Activated CD8-positive, alpha-beta memory T cell treated with anti-CD3 and anti-CD28 coated beads, Interleukin-2, amount 10 ng/mL, durations not matched to agents 7 days and 5 days (primary cell): Measurements from ENCODE around the gene RIMKLA. TPM values are rescaled to one million over a fixed set of nuclear protein-coding genes. Genes with fewer than 3 reads are reported as not detected.

Source experiments
- ATAC-seq: fragments of 150-1000 bp; cut with Tn5 transposase; one replicate; pipeline ENCODE4 v1.10.0; 2021; ENCODE audit warnings: moderate library complexity
- CTCF ChIA-PET: fragments of 350-600 bp; sonication (Branson Sonifier 250); formaldehyde crosslinking; loops from one replicate; lab custom pipeline; 2021; ENCODE audit warnings: antibody characterized with exemption; lab: Charles Lee
- DNase-seq: peaks from one replicate; pipeline ENCODE4 v3.0.0-alpha.2; 2020
- H3K27ac Mint-ChIP-seq: one replicate; pipeline ENCODE4 v1.8.0; 2021; ENCODE audit warnings: mild to moderate bottlenecking, mixed read lengths
- H3K27me3 Mint-ChIP-seq: one replicate; pipeline ENCODE4 v1.8.0; 2021; ENCODE audit warnings: mixed read lengths
- H3K36me3 Mint-ChIP-seq: one replicate; pipeline ENCODE4 v1.8.0; 2021; ENCODE audit warnings: mild to moderate bottlenecking, mixed read lengths
- H3K4me1 Mint-ChIP-seq: one replicate; pipeline ENCODE4 v1.8.0; 2021; ENCODE audit warnings: mixed read lengths
- H3K4me3 Mint-ChIP-seq: one replicate; pipeline ENCODE4 v1.8.0; 2021; ENCODE audit warnings: mild to moderate bottlenecking, moderate library complexity, mixed read lengths
- H3K9me3 Mint-ChIP-seq: one replicate; pipeline ENCODE4 v1.8.0; 2022; ENCODE audit warnings: low read depth, mixed read lengths
- total RNA-seq, 2 experiments: library from RNA; stranded (reverse); gene quantifications; one replicate each; pipeline ENCODE4 v1.2.3, GENCODE V29; 2021

RIMKLA gene
- 1 to 10 TPM; 1.3 to 1.5 TPM for total RNA-seq

GRCh38 chr1:42380586-42381279 lies at the start of gene RIMKLA:
TSS of gene RIMKLA (plus strand) at chr1:42380792. CDS start at chr1:42380935, 143 bp downstream.
- ATAC-seq (peak; percentile 88), DNase-seq (peak; percentile 54)
- CTCF ChIA-PET = interaction anchor here (1.6 kb wide), 1 partner anchor 207 kb away, joined by 4 read pairs; no protein-coding TSS in a partner anchor
- Mint-ChIP-seq H3K9me3 (no peaks in the 10 kb centered on the region), H3K27ac (no peak within 1 kb of the TSS), H3K27me3 (peaks cover 46% of the 10 kb centered on the region), H3K4me3 (peak within 1 kb of the TSS; percentile 74), H3K36me3 (no peaks in the 10 kb centered on the region), H3K4me1 (peaks cover 11% of the 10 kb centered on the region)

GRCh38 chr1:42332877-42333276 lies 47.7 kb upstream of the RIMKLA start:
- Mint-ChIP-seq H3K4me1 (peaks cover 39% of the 10 kb centered on the region), H3K27ac (no peak overlapping the region), H3K4me3 (no peak overlapping the region), H3K27me3 (no peaks in the 10 kb centered on the region), H3K9me3 (no peaks in the 10 kb centered on the region), H3K36me3 (peaks cover 6% of the 10 kb centered on the region)
- DNase-seq (no peak), ATAC-seq (no peak)
- CTCF ChIA-PET = interaction anchor here (1.3 to 1.6 kb wide), 2 partner anchors 10 to 159 kb away, joined by 3 to 7 read pairs; no protein-coding TSS in a partner anchor

GRCh38 chr1:42333662-42334239 lies 46.8 kb upstream of the RIMKLA start:
- H3K27ac Mint-ChIP-seq = peak overlapping the region; percentile 89
- H3K4me3 Mint-ChIP-seq = peak overlapping the region; percentile 92
- H3K36me3 Mint-ChIP-seq = peaks cover 6% of the 10 kb centered on the region
- peaks cover 39% of the 10 kb centered on the region for H3K4me1 Mint-ChIP-seq
- DNase-seq = no peak
- CTCF ChIA-PET = interaction anchor here (1.1 to 1.8 kb wide), 3 partner anchors 9 to 160 kb away, joined by 3 to 7 read pairs (median 5); no protein-coding TSS in a partner anchor
- H3K27me3 Mint-ChIP-seq = no peaks in the 10 kb centered on the region
- no peaks in the 10 kb centered on the region for H3K9me3 Mint-ChIP-seq
- ATAC-seq = no peak

GRCh38 chr1:42334240-42335049 lies 46.1 kb upstream of the RIMKLA start:
- Mint-ChIP-seq H3K4me1 (peaks cover 39% of the 10 kb centered on the region), H3K4me3 (peak overlapping the region; percentile 92), H3K27me3 (no peaks in the 10 kb centered on the region), H3K9me3 (no peaks in the 10 kb centered on the region), H3K27ac (peak overlapping the region; percentile 89), H3K36me3 (peaks cover 6% of the 10 kb centered on the region)
- DNase-seq (peak; percentile 59), ATAC-seq (peak; percentile 72)
- CTCF ChIA-PET = interaction anchor here (1.1 to 1.8 kb wide), 3 partner anchors 9 to 161 kb away, joined by 3 to 7 read pairs (median 5); no protein-coding TSS in a partner anchor

- peak; percentile 90 for ATAC-seq
- peak; percentile 92 for DNase-seq
- peak within 1 kb of the TSS; percentile 92 for H3K4me3 Mint-ChIP-seq
- CTCF ChIA-PET = interaction anchor here (1.2 to 1.8 kb wide), 2 partner anchors 161 to 162 kb away, joined by 3 to 7 read pairs; no protein-coding TSS in a partner anchor
- H3K36me3 Mint-ChIP-seq = peaks cover 4% of the 10 kb centered on the region
- H3K4me1 Mint-ChIP-seq = peaks cover 41% of the 10 kb centered on the region
- no peaks in the 10 kb centered on the region for H3K27me3 Mint-ChIP-seq
- H3K9me3 Mint-ChIP-seq = no peaks in the 10 kb centered on the region
- peak within 1 kb of the TSS; percentile 89 for H3K27ac Mint-ChIP-seq
Observed at GRCh38 chr1:42335050-42335808, 45.4 kb upstream of the RIMKLA start, which contains the start of gene FOXJ3. TSS of gene FOXJ3 (minus strand) at chr1:42335235. CDS start at chr1:42311093, 24,142 bp downstream.

GRCh38 chr1:42335809-42336518 lies 44.6 kb upstream of the RIMKLA start:
- no peak for ATAC-seq
- Mint-ChIP-seq H3K4me1 (peaks cover 37% of the 10 kb centered on the region), H3K27me3 (no peaks in the 10 kb centered on the region)

GRCh38 chr1:42336978-42337377 lies 43.6 kb upstream of the RIMKLA start:
- H3K36me3 Mint-ChIP-seq = no peaks in the 10 kb centered on the region
- no peaks in the 10 kb centered on the region for H3K27me3 Mint-ChIP-seq
- H3K9me3 Mint-ChIP-seq = no peaks in the 10 kb centered on the region
- CTCF ChIA-PET = no interaction called here
- no peak for DNase-seq
- H3K4me3 Mint-ChIP-seq = no peak overlapping the region
- ATAC-seq = no peak
- H3K4me1 Mint-ChIP-seq = peaks cover 32% of the 10 kb centered on the region
- no peak overlapping the region for H3K27ac Mint-ChIP-seq

More at GRCh38 chr1:42335809-42336518, 44.6 kb upstream of the RIMKLA start:
- Mint-ChIP-seq H3K36me3 (peaks cover 1% of the 10 kb centered on the region), H3K9me3 (no peaks in the 10 kb centered on the region), H3K4me3 (peak overlapping the region; percentile 85), H3K27ac (peak overlapping the region; percentile 85)
- no peak for DNase-seq
- CTCF ChIA-PET = interaction anchor here (1.2 kb wide), 1 partner anchor 162 kb away, joined by 3 read pairs; no protein-coding TSS in a partner anchor

GRCh38 chr1:42340093-42340492 lies 40.5 kb upstream of the RIMKLA start:
- no peak overlapping the region for H3K4me3 Mint-ChIP-seq
- DNase-seq = no peak
- H3K4me1 Mint-ChIP-seq = peaks cover 13% of the 10 kb centered on the region
- CTCF ChIA-PET = interaction anchor here (0.6 kb wide), 1 partner anchor 10 kb away, joined by 3 read pairs; no protein-coding TSS in a partner anchor
- no peak overlapping the region for H3K27ac Mint-ChIP-seq
- no peaks in the 10 kb centered on the region for H3K27me3 Mint-ChIP-seq
- no peak for ATAC-seq
- H3K9me3 Mint-ChIP-seq = no peaks in the 10 kb centered on the region
- no peaks in the 10 kb centered on the region for H3K36me3 Mint-ChIP-seq

GRCh38 chr1:42340901-42341300 lies 39.7 kb upstream of the RIMKLA start:
- no peak overlapping the region for H3K27ac Mint-ChIP-seq
- H3K4me1 Mint-ChIP-seq = peaks cover 11% of the 10 kb centered on the region
- no peaks in the 10 kb centered on the region for H3K27me3 Mint-ChIP-seq
- CTCF ChIA-PET = no interaction called here
- ATAC-seq (no peak), DNase-seq (no peak)
- H3K9me3 Mint-ChIP-seq = no peaks in the 10 kb centered on the region
- no peaks in the 10 kb centered on the region for H3K36me3 Mint-ChIP-seq
- H3K4me3 Mint-ChIP-seq = no peak overlapping the region

GRCh38 chr1:42343049-42343448 lies 37.5 kb upstream of the RIMKLA start:
- H3K4me1 Mint-ChIP-seq = peaks cover 4% of the 10 kb centered on the region
- ATAC-seq = no peak
- no peak overlapping the region for H3K27ac Mint-ChIP-seq
- H3K36me3 Mint-ChIP-seq = no peaks in the 10 kb centered on the region
- CTCF ChIA-PET = interaction anchor here (1.5 kb wide), 1 partner anchor 9 kb away, joined by 3 read pairs; no protein-coding TSS in a partner anchor
- H3K27me3 Mint-ChIP-seq = no peaks in the 10 kb centered on the region
- H3K4me3 Mint-ChIP-seq = no peak overlapping the region
- no peaks in the 10 kb centered on the region for H3K9me3 Mint-ChIP-seq
- no peak for DNase-seq

- ATAC-seq (no peak), DNase-seq (no peak)
- H3K4me1 Mint-ChIP-seq = no peaks in the 10 kb centered on the region
- H3K36me3 Mint-ChIP-seq = no peaks in the 10 kb centered on the region
- no peak overlapping the region for H3K27ac Mint-ChIP-seq
- H3K9me3 Mint-ChIP-seq = no peaks in the 10 kb centered on the region
- no peak overlapping the region for H3K4me3 Mint-ChIP-seq
- peaks cover 22% of the 10 kb centered on the region for H3K27me3 Mint-ChIP-seq
- CTCF ChIA-PET = no interaction called here
Observed at GRCh38 chr1:42348498-42348897, 32.1 kb upstream of the RIMKLA start.

GRCh38 chr1:42350086-42350485 lies 30.5 kb upstream of the RIMKLA start:
- H3K4me3 Mint-ChIP-seq = no peak overlapping the region
- CTCF ChIA-PET = interaction anchor here (1.0 kb wide), 1 partner anchor 10 kb away, joined by 3 read pairs; no protein-coding TSS in a partner anchor
- H3K9me3 Mint-ChIP-seq = no peaks in the 10 kb centered on the region
- ATAC-seq = no peak
- DNase-seq = no peak
- H3K27me3 Mint-ChIP-seq = peaks cover 23% of the 10 kb centered on the region
- H3K36me3 Mint-ChIP-seq = no peaks in the 10 kb centered on the region
- no peaks in the 10 kb centered on the region for H3K4me1 Mint-ChIP-seq
- no peak overlapping the region for H3K27ac Mint-ChIP-seq
